H1 (cell line): ENCODE measurements around the gene CSNK1G2. TPM values are rescaled to one million over a fixed set of nuclear protein-coding genes. Genes with fewer than 3 reads are reported as not detected.

ENCODE experiments used
- CTCF ChIA-PET: fragments of 300-600 bp; sonication (Branson Sonifier 250); formaldehyde crosslinking; loops from one replicate; lab custom pipeline; 2021; ENCODE audit not compliant: partially characterized antibody; lab: Charles Lee
- POLR2A ChIA-PET: fragments of 300-600 bp; sonication (Branson Sonifier 250); formaldehyde crosslinking; loops from one replicate; lab custom pipeline; 2021; ENCODE audit warnings: inconsistent platforms; ENCODE audit not compliant: partially characterized antibody; lab: Charles Lee
- DNase-seq, 2 experiments: peaks; one replicate each; pipeline versions ENCODE4 v3.0.0 to v3.0.0-alpha.2; 2010 to 2022; ENCODE audit warnings: low spot score in 2 of 2, low read depth in 1 of 2, mixed read lengths in 1 of 2
- FAIRE-seq: peaks from 2 replicates; lab custom pipeline; 2011; peaks lifted over from hg19 to GRCh38; lab: Jason Lieb, UNC
- H2AFZ ChIP-seq: 2 replicates; pipeline ENCODE4 v1.8.1; 2012; ENCODE audit warnings: low read length, inconsistent platforms
- H2AK5ac ChIP-seq: 2 replicates; pipeline ENCODE4 v1.6.1; 2013; ENCODE audit warnings: low read depth, low read length
- H2BK120ac ChIP-seq: replicated peaks from 2 replicates; pipeline ENCODE3; 2013; ENCODE audit warnings: low read depth, low read length, inconsistent platforms
- H2BK12ac ChIP-seq: 2 replicates; pipeline ENCODE4 v1.6.1; 2013; ENCODE audit warnings: low read depth, low read length
- H2BK15ac ChIP-seq: 2 replicates; pipeline ENCODE4 v1.6.1; 2013; ENCODE audit warnings: low read length
- H2BK20ac ChIP-seq: 2 replicates; pipeline ENCODE4 v1.6.1; 2013; ENCODE audit warnings: low read length
- H2BK5ac ChIP-seq: 2 replicates; pipeline ENCODE4 v1.6.1; 2013; ENCODE audit warnings: low read depth, low read length
- H3K14ac ChIP-seq: 2 replicates; pipeline ENCODE4 v1.6.1; 2013; ENCODE audit warnings: inconsistent platforms; ENCODE audit not compliant: insufficient read length
- H3K18ac ChIP-seq: 2 replicates; pipeline ENCODE4 v1.6.1; 2013; ENCODE audit warnings: low read length; ENCODE audit errors: extremely low read depth
- H3K23ac ChIP-seq: 2 replicates; pipeline ENCODE4 v1.6.1; 2013; ENCODE audit warnings: inconsistent platforms; ENCODE audit not compliant: insufficient read length
- H3K23me2 ChIP-seq: 2 replicates; pipeline ENCODE4 v1.6.1; 2013; ENCODE audit warnings: low read depth, low read length
- H3K27ac ChIP-seq: 2 replicates; pipeline ENCODE4 v1.6.1; 2011; ENCODE audit warnings: low read depth, low read length, inconsistent platforms
- H3K27me3 ChIP-seq, 4 experiments: replicated peaks in 1 of 4; 1 replicate in 1 of 4; 2 replicates in 3 of 4; pipeline versions ENCODE4 v1.6.1 to v1.8.1; 2011 to 2013; ENCODE audit warnings: low read length in 3 of 4, mild to moderate bottlenecking in 3 of 4, inconsistent platforms in 2 of 4, mixed read lengths in 2 of 4, moderate library complexity in 1 of 4; ENCODE audit not compliant: control insufficient read depth in 3 of 4, insufficient read depth in 3 of 4; ENCODE audit errors: extremely low read depth in 1 of 4
- H3K36me3 ChIP-seq, 4 experiments: 2 replicates each; pipeline versions ENCODE4 v1.6.1 to v1.8.1; 2011 to 2013; ENCODE audit warnings: mild to moderate bottlenecking in 4 of 4, low read length in 3 of 4, moderate library complexity in 2 of 4, control low read depth in 1 of 4, inconsistent platforms in 1 of 4; ENCODE audit not compliant: insufficient read depth in 4 of 4, control insufficient read depth in 2 of 4
- H3K4ac ChIP-seq: replicated peaks from 2 replicates; pipeline ENCODE3; 2013; ENCODE audit warnings: low read length, low read depth, mixed read lengths, inconsistent platforms; ENCODE audit not compliant: insufficient read length
- H3K4me1 ChIP-seq, 4 experiments: replicated peaks in 1 of 4; 1 replicate in 1 of 4; 2 replicates in 3 of 4; pipeline versions ENCODE4 v1.6.1 to v1.8.1; 2011 to 2013; ENCODE audit warnings: low read length in 3 of 4, inconsistent platforms in 2 of 4, mixed read lengths in 1 of 4; ENCODE audit not compliant: insufficient read depth in 4 of 4, control insufficient read depth in 3 of 4
- H3K4me2 ChIP-seq, 2 experiments: 2 replicates each; pipeline versions ENCODE4 v1.6.1 to v1.8.1; 2011 to 2013; ENCODE audit warnings: low read depth in 2 of 2, low read length in 2 of 2, control low read depth in 1 of 2, inconsistent platforms in 1 of 2, mild to moderate bottlenecking in 1 of 2; ENCODE audit not compliant: insufficient read depth in 1 of 2
- H3K4me3 ChIP-seq, 4 experiments: fragments of 200-600, 300-600 bp in 1 of 4; sonication (generic), shearing (Covaris generic), sonication (Bioruptor Twin) in 1 of 4; 2 replicates each; pipeline versions ENCODE4 v1.5.1 to v1.8.1; 2011 to 2016; ENCODE audit warnings: low read length in 4 of 4, low read depth in 3 of 4, control low read depth in 2 of 4, inconsistent platforms in 2 of 4, mild to moderate bottlenecking in 2 of 4, mixed read lengths in 1 of 4, moderate library complexity in 1 of 4; ENCODE audit not compliant: insufficient read depth in 2 of 4; ENCODE audit errors: extremely low read depth in 1 of 4
- H3K56ac ChIP-seq: replicated peaks from 2 replicates; pipeline ENCODE3; 2013; ENCODE audit warnings: low read depth, mild to moderate bottlenecking, mixed read lengths, low read length, inconsistent platforms; ENCODE audit not compliant: insufficient read length
- H3K79me1 ChIP-seq: 2 replicates; pipeline ENCODE4 v1.6.1; 2013; ENCODE audit warnings: low read depth, low read length, control low read depth
- H3K79me2 ChIP-seq, 2 experiments: 2 replicates each; pipeline versions ENCODE4 v1.6.1 to v1.8.1; 2012 to 2013; ENCODE audit warnings: low read length in 2 of 2, mild to moderate bottlenecking in 2 of 2, inconsistent platforms in 1 of 2; ENCODE audit not compliant: insufficient read depth in 2 of 2, control insufficient read depth in 1 of 2
- H3K9ac ChIP-seq, 4 experiments: replicated peaks in 1 of 4; 1 replicate in 1 of 4; 2 replicates in 3 of 4; pipeline versions ENCODE4 v1.6.1 to v1.8.1; 2011 to 2013; ENCODE audit warnings: low read depth in 3 of 4, low read length in 3 of 4, control low read depth in 2 of 4, mild to moderate bottlenecking in 2 of 4, moderate library complexity in 2 of 4, inconsistent platforms in 1 of 4; ENCODE audit errors: extremely low read depth in 1 of 4
- H3K9me3 ChIP-seq, 2 experiments: 2 replicates each; pipeline versions ENCODE4 v1.6.1 to v1.8.1; 2012 to 2013; ENCODE audit warnings: mild to moderate bottlenecking in 2 of 2, moderate library complexity in 2 of 2, control low read depth in 1 of 2, inconsistent platforms in 1 of 2, low read depth in 1 of 2, low read length in 1 of 2, mixed read lengths in 1 of 2; ENCODE audit not compliant: insufficient read depth in 2 of 2
- H4K20me1 ChIP-seq, 2 experiments: replicated peaks in 1 of 2; 2 replicates each; pipeline versions ENCODE3 to v1.8.1; 2011 to 2013; ENCODE audit warnings: inconsistent platforms in 2 of 2, low read length in 2 of 2, mild to moderate bottlenecking in 1 of 2; ENCODE audit not compliant: insufficient read depth in 2 of 2, control insufficient read depth in 1 of 2
- H4K5ac ChIP-seq: 2 replicates; pipeline ENCODE4 v1.6.1; 2013; ENCODE audit warnings: low read length, low read depth, mixed read lengths, inconsistent platforms; ENCODE audit not compliant: insufficient read length
- H4K8ac ChIP-seq: 2 replicates; pipeline ENCODE4 v1.8.0; 2013; ENCODE audit warnings: mild to moderate bottlenecking, moderate library complexity, low read length, inconsistent platforms; ENCODE audit not compliant: insufficient read depth; ENCODE audit errors: extremely low read depth
- H4K91ac ChIP-seq: replicated peaks from 2 replicates; pipeline ENCODE3; 2013; ENCODE audit warnings: low read length, mixed read lengths, inconsistent platforms; ENCODE audit not compliant: insufficient read length
- BACH1 ChIP-seq: IDR thresholded peaks from 2 replicates; pipeline ENCODE4 v1.6.1; 2012; ENCODE audit warnings: low read length, improper control_type of control experiment
- BCL11A ChIP-seq, 2 experiments: IDR thresholded peaks; one replicate each; pipeline ENCODE4 v1.6.1; 2011; ENCODE audit warnings: low read depth in 2 of 2, low read length in 2 of 2, mild to moderate bottlenecking in 2 of 2
- CTBP2 ChIP-seq: IDR thresholded peaks from 2 replicates; pipeline ENCODE4 v1.7.0; 2011; ENCODE audit warnings: borderline replicate concordance, mild to moderate bottlenecking, moderate library complexity, mixed read lengths, low read length; ENCODE audit not compliant: insufficient read depth, insufficient read length
- JUND ChIP-seq: IDR thresholded peaks from 2 replicates; pipeline ENCODE4 v1.6.1; 2011; ENCODE audit warnings: mild to moderate bottlenecking, improper control_type of control experiment, low read length
- MAFK ChIP-seq: IDR thresholded peaks from 2 replicates; pipeline ENCODE4 v1.6.1; 2012; ENCODE audit warnings: low read depth, mild to moderate bottlenecking, improper control_type of control experiment, low read length
- SIN3A ChIP-seq, 2 experiments: IDR thresholded peaks in 1 of 2; conservative IDR thresholded peaks in 1 of 2; 2 replicates each; pipeline ENCODE4 v1.6.1; 2011 to 2012; ENCODE audit warnings: low read length in 2 of 2, improper control_type of control experiment in 1 of 2, low read depth in 1 of 2, mild to moderate bottlenecking in 1 of 2
- SP1 ChIP-seq: IDR thresholded peaks from 2 replicates; pipeline ENCODE4 v1.6.1; 2011; ENCODE audit warnings: low read depth, low read length
- SUZ12 ChIP-seq: fragments of 200-600 bp; sonication (generic); IDR thresholded peaks from 2 replicates; pipeline ENCODE4 v1.6.1; 2012; ENCODE audit warnings: mild to moderate bottlenecking, inconsistent platforms, low read length, moderate library complexity, mixed read lengths
- TAF7 ChIP-seq: optimal IDR thresholded peaks from 2 replicates; pipeline ENCODE3; 2011; ENCODE audit warnings: low read depth, mild to moderate bottlenecking, inconsistent platforms, low read length, moderate library complexity, borderline replicate concordance
- ZNF274 ChIP-seq: IDR thresholded peaks from 2 replicates; pipeline ENCODE4 v1.7.0; 2012; ENCODE audit warnings: low read length, borderline replicate concordance; ENCODE audit errors: extremely low read depth
- WGBS, 2 experiments: shearing (Covaris generic) in 1 of 2; methylation state at CpG; one replicate each; pipeline versions ENCODE4 v1.1.6 to v1.1.7; 2013 to 2015; ENCODE audit warnings: low lambda C conversion rate in 2 of 2, mixed read lengths in 2 of 2, inconsistent platforms in 1 of 2, low coverage in 1 of 2, missing lambda C conversion rate in 1 of 2; ENCODE audit not compliant: insufficient replicate concordance in 2 of 2, insufficient coverage in 1 of 2, insufficient read length in 1 of 2; ENCODE audit errors: extremely low coverage in 1 of 2, missing lambda C conversion rate in 1 of 2; 5-methylcytosine and 5-hydroxymethylcytosine counted together
- polyA plus RNA-seq, 7 experiments: library from polyadenylated mRNA; depleted of rRNA in 3 of 7; stranded (reverse) in 5 of 7; unstranded in 2 of 7; fragments of >200 nt in 5 of 7; fragments of 200-250 nt in 2 of 7; gene quantifications; 1 replicate in 5 of 7; 2 replicates in 1 of 7; 4 replicates in 1 of 7; pipeline versions ENCODE4 v1.2.1 to v1.2.3, GENCODE V29; 2011 to 2013; ENCODE audit warnings: missing spikeins in 2 of 7, mixed read lengths in 2 of 7
- total RNA-seq: library from RNA; stranded (reverse); fragmentation: NEBNext Ultra II Directional; extraction: Animal tissue kit (Norgen Biotek cat#: 25700); gene quantifications from 2 replicates; pipeline ENCODE4 v1.2.1, GENCODE V29; 2021
- TF ChIP-seq, protein P1 (sequence below): IDR thresholded peaks from 2 replicates; pipeline ENCODE4 v1.6.1; 2012; ENCODE audit warnings: inconsistent platforms
- TF ChIP-seq, protein P2 (sequence below): IDR thresholded peaks from 2 replicates; pipeline ENCODE4 v1.6.1; 2012; ENCODE audit warnings: inconsistent platforms

CSNK1G2 gene
- total and polyA plus RNA-seq, 2 of the 8 experiments (the other 6 are each of a cell fraction or from before 2014, with no cell fraction given), result 99.5 to 130 TPM

DNA sequence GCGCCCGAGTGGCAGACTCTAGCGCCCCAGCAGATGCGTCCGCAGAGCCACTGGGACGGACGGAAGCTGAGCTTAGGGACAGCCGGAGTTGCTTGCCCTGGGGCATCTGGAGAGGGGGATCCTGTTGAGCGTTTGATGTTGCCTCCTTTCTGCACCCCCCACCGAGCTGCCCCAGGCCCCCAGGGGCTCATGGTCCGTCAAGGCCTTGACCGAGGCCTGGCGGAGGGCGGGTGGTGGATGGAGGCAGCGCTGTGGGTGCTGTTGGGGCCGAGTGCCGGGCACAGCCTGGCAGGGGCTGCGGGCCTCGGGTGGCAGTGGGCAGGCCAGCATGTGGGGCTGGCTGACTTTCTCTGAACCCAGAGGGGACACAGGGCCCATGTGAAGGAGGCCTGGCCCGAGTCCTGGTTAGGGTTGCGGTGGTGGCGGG is 2.7 kb downstream of the CSNK1G2 start:
- peaks cover 0 to 27% (median 12%) of the 10 kb centered on the region in 4 experiments; a peak in 6 of 7 replicates for H3K4me1 ChIP-seq
- no peak overlapping the region for H3K4ac ChIP-seq
- H2BK120ac ChIP-seq, result no peak overlapping the region
- no peak overlapping the region for H2BK20ac ChIP-seq
- peaks cover 49 to 63% of the 10 kb centered on the region in 2 experiments for H3K79me2 ChIP-seq
- POLR2A ChIA-PET, result interaction anchor here (1.5 kb wide), 1 partner anchor 17 kb away, joined by 5 read pairs; no protein-coding TSS in a partner anchor
- 93% methylated on average over 19 of the region's 22 CpGs; no CpG with 5 or more reads in 1 of the 2 experiments for WGBS, 2 experiments
- peaks cover 28 to 34% of the 10 kb centered on the region in 2 experiments for H4K20me1 ChIP-seq
- H3K4me2 ChIP-seq, result peak overlapping the region in 1 of 2 experiments; percentile 80; a peak in 3 of 4 replicates
- CTCF ChIA-PET, result interaction anchor here (0.6 to 3.6 kb wide), 7 partner anchors 10 to 1554 kb away, joined by 3 to 21 read pairs (median 3); no protein-coding TSS in a partner anchor
- FAIRE-seq, result no peak
- no peak overlapping the region for H3K23ac ChIP-seq
- no peak overlapping the region for H4K8ac ChIP-seq
- no peaks in the 10 kb centered on the region for H3K9me3 ChIP-seq
- no peak overlapping the region for H4K91ac ChIP-seq
- H3K18ac ChIP-seq, result no peak overlapping the region
- no peak overlapping the region for H2BK12ac ChIP-seq
- peak overlapping the region in 1 of 4 experiments; percentile 85; a peak in 1 of 8 replicates for H3K4me3 ChIP-seq
- no peak overlapping the region; the same call in 1 of the 2 replicates for H3K27ac ChIP-seq
- H2BK5ac ChIP-seq, result no peak overlapping the region
- no peak overlapping the region for H3K56ac ChIP-seq
- no peak overlapping the region for H3K9ac ChIP-seq
- no peak overlapping the region for H2BK15ac ChIP-seq
- peaks cover 11% of the 10 kb centered on the region for H3K79me1 ChIP-seq
- H2AFZ ChIP-seq, result no peak overlapping the region
- H3K23me2 ChIP-seq, result peaks cover 15% of the 10 kb centered on the region; the same call in 1 of the 2 replicates
- no peaks in the 10 kb centered on the region for H3K36me3 ChIP-seq
- peak overlapping the region; percentile 5 for H4K5ac ChIP-seq
- no peak overlapping the region for H3K14ac ChIP-seq
- H3K27me3 ChIP-seq, result no peaks in the 10 kb centered on the region
- no peak for DNase-seq
- no peak overlapping the region for H2AK5ac ChIP-seq
- TF ChIP-seq TAF7, result no peak
- TF ChIP-seq CTBP2, result no peak
- TF ChIP-seq, protein P1, sequence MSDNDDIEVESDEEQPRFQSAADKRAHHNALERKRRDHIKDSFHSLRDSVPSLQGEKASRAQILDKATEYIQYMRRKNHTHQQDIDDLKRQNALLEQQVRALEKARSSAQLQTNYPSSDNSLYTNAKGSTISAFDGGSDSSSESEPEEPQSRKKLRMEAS, result no peak
- TF ChIP-seq SP1, result no peak
- no peak for TF ChIP-seq BACH1
- no peak for TF ChIP-seq MAFK
- TF ChIP-seq SIN3A (conservative IDR thresholded peaks at IDR 0.05 in 1 of 2, IDR thresholded peaks at IDR 0.05 in 1 of 2; ENCODE audit: low read depth in 1 of 2, low read length in 2 of 2), result no peak
- no peak for TF ChIP-seq BCL11A (IDR thresholded peaks at IDR 0.05; ENCODE audit: low read depth in 2 of 2, low read length in 2 of 2)
- TF ChIP-seq SUZ12, result no peak
- no peak for TF ChIP-seq JUND
- TF ChIP-seq, protein P2, sequence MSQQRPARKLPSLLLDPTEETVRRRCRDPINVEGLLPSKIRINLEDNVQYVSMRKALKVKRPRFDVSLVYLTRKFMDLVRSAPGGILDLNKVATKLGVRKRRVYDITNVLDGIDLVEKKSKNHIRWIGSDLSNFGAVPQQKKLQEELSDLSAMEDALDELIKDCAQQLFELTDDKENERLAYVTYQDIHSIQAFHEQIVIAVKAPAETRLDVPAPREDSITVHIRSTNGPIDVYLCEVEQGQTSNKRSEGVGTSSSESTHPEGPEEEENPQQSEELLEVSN, result no peak
- TF ChIP-seq ZNF274, result no peak
